Measurements from ENCODE around the gene TUSC2. TPM values are rescaled to one million over a fixed set of nuclear protein-coding genes. Genes with fewer than 3 reads are reported as not detected.

The TUSC2 gene
- total and polyA plus RNA-seq, 2 of the 13 experiments (the other 11 are each of a cell fraction or from before 2014, with no cell fraction given), result 36.7 to 39.1 TPM

DNA sequence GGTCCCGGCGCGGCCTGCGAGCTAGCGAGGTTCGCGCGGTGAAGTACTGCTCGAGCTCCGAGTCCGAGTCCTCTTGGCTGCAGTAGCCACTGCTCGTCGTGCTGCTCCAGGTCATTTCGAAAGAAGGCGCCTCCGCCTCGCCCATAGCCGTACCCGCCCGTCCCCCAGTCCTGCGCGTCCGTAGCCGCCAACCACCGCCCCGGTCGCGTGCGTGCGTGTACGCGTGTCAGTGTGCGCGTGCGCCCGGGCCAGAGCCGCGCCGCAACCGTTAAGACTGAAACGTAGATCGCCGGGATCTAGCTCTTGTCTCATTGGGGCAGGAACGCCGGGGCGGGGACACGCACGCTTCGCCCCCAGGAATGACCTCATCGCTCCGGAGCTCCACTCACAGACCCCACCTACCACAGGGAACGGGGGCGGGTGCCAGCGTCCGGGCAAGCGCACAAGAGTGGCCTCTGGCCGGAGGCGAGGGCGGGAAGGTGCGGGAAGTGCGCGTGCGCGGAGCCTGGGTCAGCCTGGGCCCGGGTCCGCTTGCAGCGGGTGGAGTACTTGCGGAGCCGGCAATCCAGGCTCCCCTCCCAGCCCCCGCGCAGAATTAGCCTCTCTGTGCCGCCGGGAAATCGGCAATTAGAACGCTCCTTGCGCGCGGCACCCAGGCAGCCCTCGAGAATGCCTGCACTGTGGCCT lies 9.3 kb upstream of the TUSC2 start (continued):
- TF ChIP-seq SOX13 (IDR thresholded peaks at IDR 0.05), result no peak
- TF ChIP-seq SOX13 (CRISPR knock-in tag; conservative IDR thresholded peaks at IDR 0.05 in 1 of 2, IDR thresholded peaks at IDR 0.05 in 1 of 2), result peak in 1 of 2 experiments; percentile 45; a peak in 1 of 4 replicates
- TF ChIP-seq HOXA3 (CRISPR knock-in tag; IDR thresholded peaks at IDR 0.05), result peak; percentile 88
- peak; percentile 64; the same call in 1 of the 2 replicates for TF ChIP-seq YEATS2 (CRISPR knock-in tag; IDR thresholded peaks at IDR 0.05; ENCODE audit: borderline replicate concordance)
- TF ChIP-seq KAT2B (IDR thresholded peaks at IDR 0.05; ENCODE audit: borderline replicate concordance, low read depth, low read length), result no peak
- TF ChIP-seq ZNF768 (CRISPR knock-in tag; IDR thresholded peaks at IDR 0.05), result no peak; the same call in 1 of the 2 replicates
- TF ChIP-seq ZSCAN12 (CRISPR knock-in tag; IDR thresholded peaks at IDR 0.05), result 0 out of 2 replicates have a peak, but pooled peaks have one; percentile 6
- TF ChIP-seq, protein P1, sequence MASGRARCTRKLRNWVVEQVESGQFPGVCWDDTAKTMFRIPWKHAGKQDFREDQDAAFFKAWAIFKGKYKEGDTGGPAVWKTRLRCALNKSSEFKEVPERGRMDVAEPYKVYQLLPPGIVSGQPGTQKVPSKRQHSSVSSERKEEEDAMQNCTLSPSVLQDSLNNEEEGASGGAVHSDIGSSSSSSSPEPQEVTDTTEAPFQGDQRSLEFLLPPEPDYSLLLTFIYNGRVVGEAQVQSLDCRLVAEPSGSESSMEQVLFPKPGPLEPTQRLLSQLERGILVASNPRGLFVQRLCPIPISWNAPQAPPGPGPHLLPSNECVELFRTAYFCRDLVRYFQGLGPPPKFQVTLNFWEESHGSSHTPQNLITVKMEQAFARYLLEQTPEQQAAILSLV (CRISPR knock-in tag; IDR thresholded peaks at IDR 0.05; ENCODE audit: borderline replicate concordance), result peak; percentile 77; the same call in 1 of the 2 replicates
- TF ChIP-seq HNRNPL (IDR thresholded peaks at IDR 0.05; ENCODE audit: low read depth, low read length), result no peak
- peak; percentile 69 for TF ChIP-seq ZNF414 (CRISPR knock-in tag; IDR thresholded peaks at IDR 0.05)
- TF ChIP-seq IRF2 (CRISPR knock-in tag; IDR thresholded peaks at IDR 0.05), result 0 out of 2 replicates have a peak, but pooled peaks have one; percentile 13
- TF ChIP-seq, protein P2, sequence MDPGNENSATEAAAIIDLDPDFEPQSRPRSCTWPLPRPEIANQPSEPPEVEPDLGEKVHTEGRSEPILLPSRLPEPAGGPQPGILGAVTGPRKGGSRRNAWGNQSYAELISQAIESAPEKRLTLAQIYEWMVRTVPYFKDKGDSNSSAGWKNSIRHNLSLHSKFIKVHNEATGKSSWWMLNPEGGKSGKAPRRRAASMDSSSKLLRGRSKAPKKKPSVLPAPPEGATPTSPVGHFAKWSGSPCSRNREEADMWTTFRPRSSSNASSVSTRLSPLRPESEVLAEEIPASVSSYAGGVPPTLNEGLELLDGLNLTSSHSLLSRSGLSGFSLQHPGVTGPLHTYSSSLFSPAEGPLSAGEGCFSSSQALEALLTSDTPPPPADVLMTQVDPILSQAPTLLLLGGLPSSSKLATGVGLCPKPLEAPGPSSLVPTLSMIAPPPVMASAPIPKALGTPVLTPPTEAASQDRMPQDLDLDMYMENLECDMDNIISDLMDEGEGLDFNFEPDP (CRISPR knock-in tag; conservative IDR thresholded peaks at IDR 0.05), result no peak
- peak; percentile 92; the same call in 1 of the 2 replicates for TF ChIP-seq NFKB2 (CRISPR knock-in tag; IDR thresholded peaks at IDR 0.05; ENCODE audit: borderline replicate concordance)
- 0 out of 2 replicates have a peak, but pooled peaks have one; percentile 6 for TF ChIP-seq ZNF142 (CRISPR knock-in tag; IDR thresholded peaks at IDR 0.05)
- peak; percentile 98 for TF ChIP-seq ZNF430 (CRISPR knock-in tag; IDR thresholded peaks at IDR 0.05)

All from HepG2 (cell line).